Activated CD8-positive, alpha-beta memory T cell treated with anti-CD3 and anti-CD28 coated beads for 24 hours (primary cell): ENCODE data around the gene TTN.
A peak's percentile ranks its signal among the peaks of the same experiment; 100 is the strongest.

Source experiments
- DNase-seq: peaks from one replicate; pipeline ENCODE4 v3.0.0-alpha.2; 2020

The TTN gene

GRCh38 chr2:178480227-178481181 is 326.7 kb downstream of the TTN start, which contains the start of gene PLEKHA3:
Gene PLEKHA3, plus strand, starts transcription at chr2:178480457. Its CDS starts 413 bp downstream, at chr2:178480870.
- peak; percentile 89 for DNase-seq

GRCh38 chr2:178479758-178480226 is 327.4 kb downstream of the TTN start:
- no peak for DNase-seq

- DNase-seq, result no peak
Observed at GRCh38 chr2:178479275-178479616, 328.0 kb downstream of the TTN start.

- peak; percentile 89 for DNase-seq
Observed at GRCh38 chr2:178478439-178479274, 328.6 kb downstream of the TTN start, which contains the start of gene FKBP7. Gene FKBP7, minus strand, starts transcription at chr2:178478600. Its CDS starts 101 bp downstream, at chr2:178478499.

- no peak for DNase-seq
Observed at GRCh38 chr2:178478130-178478438, 329.1 kb downstream of the TTN start.

GRCh38 chr2:178477443-178478129 is 329.6 kb downstream of the TTN start:
- DNase-seq, result no peak

GRCh38 chr2:178476477-178476876 is 330.7 kb downstream of the TTN start:
- DNase-seq, result no peak
